Fibroblast of mammary gland (primary cell): ENCODE measurements around the gene LRBA.

Experiments used
- DNase-seq: peaks from one replicate; pipeline ENCODE4 v3.0.0-alpha.2; 2010; ENCODE audit warnings: low read depth
- H3K4me3 ChIP-seq: 2 replicates; pipeline ENCODE4 v1.5.1; 2011; ENCODE audit warnings: low read depth, mild to moderate bottlenecking, low read length, moderate library complexity; ENCODE audit not compliant: control insufficient read depth
- TF ChIP-seq, protein P1 (sequence below): conservative IDR thresholded peaks from 2 replicates; pipeline ENCODE4 v1.5.1; 2011; ENCODE audit warnings: low read depth, low read length, inconsistent platforms; ENCODE audit not compliant: control insufficient read depth, insufficient read depth

Gene LRBA

DNA sequence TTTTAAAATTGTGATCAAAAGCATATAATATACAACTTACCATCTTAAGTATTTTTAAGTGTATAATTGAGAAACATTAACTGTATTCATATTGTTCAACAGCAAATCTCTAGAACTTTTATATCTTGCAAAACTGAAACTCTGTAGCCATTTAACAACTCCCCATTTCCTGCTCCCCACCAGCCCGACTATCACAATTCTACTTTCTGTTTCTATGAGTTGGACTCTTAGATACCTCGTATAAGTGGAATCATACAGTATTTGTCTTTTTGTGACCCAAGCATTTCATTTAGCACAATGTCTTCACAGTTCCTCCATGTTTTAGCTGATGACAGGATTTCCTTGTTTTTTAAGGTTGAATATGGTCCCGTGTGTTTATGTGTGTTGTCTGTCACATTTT, 106.0 kb downstream of the LRBA start:
- TF ChIP-seq, protein P1, sequence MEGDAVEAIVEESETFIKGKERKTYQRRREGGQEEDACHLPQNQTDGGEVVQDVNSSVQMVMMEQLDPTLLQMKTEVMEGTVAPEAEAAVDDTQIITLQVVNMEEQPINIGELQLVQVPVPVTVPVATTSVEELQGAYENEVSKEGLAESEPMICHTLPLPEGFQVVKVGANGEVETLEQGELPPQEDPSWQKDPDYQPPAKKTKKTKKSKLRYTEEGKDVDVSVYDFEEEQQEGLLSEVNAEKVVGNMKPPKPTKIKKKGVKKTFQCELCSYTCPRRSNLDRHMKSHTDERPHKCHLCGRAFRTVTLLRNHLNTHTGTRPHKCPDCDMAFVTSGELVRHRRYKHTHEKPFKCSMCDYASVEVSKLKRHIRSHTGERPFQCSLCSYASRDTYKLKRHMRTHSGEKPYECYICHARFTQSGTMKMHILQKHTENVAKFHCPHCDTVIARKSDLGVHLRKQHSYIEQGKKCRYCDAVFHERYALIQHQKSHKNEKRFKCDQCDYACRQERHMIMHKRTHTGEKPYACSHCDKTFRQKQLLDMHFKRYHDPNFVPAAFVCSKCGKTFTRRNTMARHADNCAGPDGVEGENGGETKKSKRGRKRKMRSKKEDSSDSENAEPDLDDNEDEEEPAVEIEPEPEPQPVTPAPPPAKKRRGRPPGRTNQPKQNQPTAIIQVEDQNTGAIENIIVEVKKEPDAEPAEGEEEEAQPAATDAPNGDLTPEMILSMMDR: no peak
- no peak for DNase-seq

DNA sequence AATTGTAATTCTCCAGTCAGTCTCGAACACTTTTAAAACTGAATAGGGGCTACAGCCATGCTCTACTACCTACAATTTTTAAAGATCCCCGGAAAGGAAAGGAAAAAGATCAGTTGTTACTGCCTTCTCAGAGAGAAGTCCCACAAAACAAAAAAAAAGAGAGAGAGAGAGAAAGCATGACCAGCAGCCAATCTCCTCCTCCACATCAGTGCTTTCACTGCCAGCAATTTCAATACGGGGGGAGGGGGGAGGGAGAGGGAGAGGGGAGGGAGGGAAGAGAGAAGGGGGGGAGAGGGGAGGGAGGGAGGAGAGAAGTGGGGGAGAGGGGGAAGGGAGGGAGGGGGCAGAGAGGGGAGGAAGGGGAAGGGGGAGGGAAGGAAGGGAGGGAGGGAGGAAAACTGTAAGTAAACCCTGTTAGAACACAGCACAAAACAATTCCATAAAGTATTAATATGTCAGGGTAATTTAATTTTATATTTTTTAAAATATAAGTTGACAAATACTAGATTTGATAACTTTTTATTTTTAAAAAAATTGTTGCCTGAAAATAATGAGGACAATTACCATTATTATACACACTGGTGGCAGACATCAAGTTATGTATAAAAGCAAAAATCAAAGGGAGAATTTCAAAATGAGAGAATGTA, 108.0 kb downstream of the LRBA start:
- TF ChIP-seq, protein P1: no peak
- peak; percentile 12 for DNase-seq
- H3K4me3 ChIP-seq: no peak overlapping the region

More for the DNA sequence above, 106.0 kb downstream of the LRBA start:
- H3K4me3 ChIP-seq: no peak overlapping the region

GRCh38 chr4:150904671-150905070, 110.4 kb downstream of the LRBA start:
- no peak overlapping the region for H3K4me3 ChIP-seq
- DNase-seq: no peak
- TF ChIP-seq, protein P1: no peak

DNA sequence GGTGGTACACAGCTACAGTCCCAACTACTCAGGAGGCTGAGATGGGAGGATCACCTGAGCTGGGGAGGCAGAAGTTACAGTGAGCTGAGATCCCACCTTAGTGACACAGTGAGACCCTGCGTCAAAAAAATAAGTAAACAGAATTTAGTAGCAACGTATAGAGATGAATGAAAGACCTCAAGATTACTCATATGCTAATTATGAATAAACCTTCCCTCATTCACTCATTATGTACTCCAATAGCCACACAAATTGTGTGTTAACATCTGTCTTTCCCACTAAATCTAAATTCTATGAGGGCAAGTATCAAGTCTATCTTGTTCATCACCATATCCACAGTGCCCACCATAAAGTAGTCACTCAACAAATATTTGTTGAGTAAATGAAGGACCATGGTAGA, 111.5 kb downstream of the LRBA start:
- no peak for DNase-seq
- H3K4me3 ChIP-seq: no peak overlapping the region
- TF ChIP-seq, protein P1: no peak

GRCh38 chr4:150896497-150896896, 118.6 kb downstream of the LRBA start:
- TF ChIP-seq, protein P1: no peak
- no peak for DNase-seq
- H3K4me3 ChIP-seq: no peak overlapping the region

DNA sequence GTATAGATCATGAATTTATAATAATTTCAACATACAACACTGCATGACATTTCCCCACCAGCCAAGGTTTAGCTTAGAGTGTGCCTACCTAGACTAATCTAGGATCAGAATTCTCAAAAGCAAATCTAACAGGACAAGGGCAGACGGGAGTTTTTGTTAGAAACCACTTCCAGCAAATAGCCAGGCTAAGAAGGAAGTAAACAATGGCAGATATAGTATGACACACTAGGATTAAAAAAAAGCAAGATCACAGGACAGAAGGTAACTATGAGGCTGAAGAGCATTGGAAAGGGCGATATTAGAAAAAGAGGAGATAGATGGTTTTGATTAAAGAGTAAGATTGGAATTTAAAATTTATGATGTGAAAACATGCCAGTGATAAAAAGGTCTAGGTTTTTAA, 124.8 kb downstream of the LRBA start:
- TF ChIP-seq, protein P1: no peak
- H3K4me3 ChIP-seq: no peak overlapping the region
- no peak for DNase-seq

- H3K4me3 ChIP-seq: no peak overlapping the region
- TF ChIP-seq, protein P1: no peak
- DNase-seq: no peak
These were observed 125.8 kb downstream of the LRBA start for GRCh38 chr4:150889306-150889705.
